Nasal cavity respiratory epithelium epithelial cell of viscerocranial mucosa (primary cell): ENCODE results near the gene CMAS. TPM values are rescaled to one million over a fixed set of nuclear protein-coding genes. Genes with fewer than 3 reads are reported as not detected.

Experiments
- total RNA-seq: library from RNA; depleted of rRNA; stranded (reverse); fragments of >200 nt; gene quantifications from 2 replicates; pipeline ENCODE4 v1.2.3, GENCODE V29; 2014

The CMAS gene
- total RNA-seq = 33.2 and 46.3 TPM in 2 replicates

DNA sequence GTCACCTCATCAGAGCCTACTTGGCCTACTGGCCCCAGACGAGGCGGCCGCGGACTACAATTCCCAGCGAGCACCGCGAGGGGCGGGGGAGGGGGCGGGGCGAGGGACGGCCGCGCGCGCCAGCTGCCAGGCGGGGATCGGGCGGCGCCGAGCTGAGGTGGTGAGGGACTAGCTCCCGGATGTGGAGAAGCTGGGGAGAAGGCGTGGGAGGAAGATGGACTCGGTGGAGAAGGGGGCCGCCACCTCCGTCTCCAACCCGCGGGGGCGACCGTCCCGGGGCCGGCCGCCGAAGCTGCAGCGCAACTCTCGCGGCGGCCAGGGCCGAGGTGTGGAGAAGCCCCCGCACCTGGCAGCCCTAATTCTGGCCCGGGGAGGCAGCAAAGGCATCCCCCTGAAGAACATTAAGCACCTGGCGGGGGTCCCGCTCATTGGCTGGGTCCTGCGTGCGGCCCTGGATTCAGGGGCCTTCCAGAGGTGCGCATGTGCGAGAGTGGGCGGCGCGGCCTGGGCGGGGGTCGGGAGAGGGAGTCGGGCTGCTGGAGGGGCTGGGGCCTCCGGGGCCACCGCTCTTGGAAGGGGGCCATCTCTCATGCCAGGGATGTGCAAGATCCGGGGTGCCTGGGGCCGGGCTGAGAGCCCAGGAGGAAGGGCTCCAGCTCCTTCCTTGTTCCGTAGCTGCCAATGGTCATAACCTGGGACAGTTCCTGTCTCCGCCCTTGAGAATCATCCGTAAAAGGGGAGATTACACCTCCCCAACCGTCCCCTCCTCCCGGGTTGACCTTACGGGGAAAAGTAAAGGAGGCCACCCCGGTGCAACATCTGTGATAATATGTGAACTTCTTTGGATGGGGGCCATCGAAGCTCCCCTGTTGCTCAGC, at the start of gene CMAS:
CMAS (plus strand) TSS at position 129 of the 878 bp plus-strand sequence; CDS start at position 215, 86 bp downstream.

Other genes starting within 250 kb of the CMAS start
- 0.34 and 0.78 TPM in 2 replicates for gene ABCC9, start 104.8 kb upstream of the CMAS start, total RNA-seq